Skeletal muscle satellite cell (primary cell): Measurements from ENCODE around the gene ELF3. TPM values are rescaled to one million over a fixed set of nuclear protein-coding genes. Genes with fewer than 3 reads are reported as not detected.
"Not testable (repeated sequence)": the region's sequence is repeated elsewhere in the genome, so short reads cannot be mapped to it uniquely, and the experiment has no call there.

ENCODE experiments used
- H3K27me3 ChIP-seq: 2 replicates; pipeline ENCODE4 v1.7.0; 2013; ENCODE audit warnings: low read length; ENCODE audit not compliant: control insufficient read depth, insufficient read depth
- H3K36me3 ChIP-seq: 2 replicates; pipeline ENCODE4 v1.7.0; 2013; ENCODE audit warnings: mild to moderate bottlenecking, control low read depth, low read length; ENCODE audit not compliant: insufficient read depth
- H3K4me1 ChIP-seq: 2 replicates; pipeline ENCODE4 v1.7.0; 2013; ENCODE audit warnings: low read length; ENCODE audit not compliant: control insufficient read depth, insufficient read depth
- H3K4me2 ChIP-seq: 2 replicates; pipeline ENCODE4 v1.7.0; 2013; ENCODE audit warnings: mild to moderate bottlenecking, low read length
- H3K4me3 ChIP-seq: 2 replicates; pipeline ENCODE4 v1.7.0; 2013; ENCODE audit warnings: low read length
- H3K9ac ChIP-seq: 2 replicates; pipeline ENCODE4 v1.7.0; 2013; ENCODE audit warnings: mild to moderate bottlenecking, low read depth, low read length, moderate library complexity
- H3K9me3 ChIP-seq: replicated peaks from 2 replicates; pipeline ENCODE4 v1.7.0; 2013; ENCODE audit warnings: mild to moderate bottlenecking, control low read depth, low read length
- total RNA-seq: library from RNA; depleted of rRNA; stranded (reverse); fragments of >200 nt; gene quantifications from 2 replicates; pipeline ENCODE4 v1.2.3, GENCODE V29; 2012; rRNA removed

The ELF3 gene
- total RNA-seq = 0.44 TPM in 1 of 2 replicates, not detected in the other

DNA sequence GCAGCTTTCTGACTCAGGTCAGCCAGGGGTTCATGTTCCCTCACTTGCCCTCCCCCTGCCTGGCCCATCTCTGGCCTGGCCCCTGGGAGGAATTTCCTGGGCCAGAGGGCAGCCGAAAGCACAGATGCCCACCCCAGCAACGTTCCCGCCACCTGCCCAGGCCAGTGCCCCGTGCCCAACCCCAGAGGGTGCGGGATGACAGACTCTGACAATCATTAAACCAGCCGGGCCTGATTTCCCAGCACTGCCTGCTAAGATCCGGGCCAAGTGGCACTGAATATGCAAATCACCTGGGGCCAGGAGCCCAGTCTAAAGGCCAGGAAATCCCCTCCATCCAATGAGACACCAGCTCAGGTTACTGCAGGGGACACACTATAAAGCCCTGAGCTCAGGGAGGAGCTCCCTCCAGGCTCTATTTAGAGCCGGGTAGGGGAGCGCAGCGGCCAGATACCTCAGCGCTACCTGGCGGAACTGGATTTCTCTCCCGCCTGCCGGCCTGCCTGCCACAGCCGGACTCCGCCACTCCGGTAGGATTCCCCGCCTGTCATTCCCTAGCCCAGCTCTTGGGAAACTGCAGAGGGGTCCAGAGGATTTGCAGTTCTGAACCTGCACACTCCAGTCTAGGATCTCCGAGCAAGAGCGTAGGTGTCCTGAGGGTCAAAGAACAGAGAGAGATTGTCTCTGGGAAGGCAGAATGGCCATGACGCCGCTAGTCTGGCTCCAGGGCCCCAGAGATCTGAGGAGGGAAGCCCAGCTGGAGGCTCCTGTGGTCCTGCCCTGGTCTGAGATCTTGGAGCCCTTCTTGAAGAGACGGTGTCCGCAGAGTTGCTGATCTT lies at the start of gene ELF3:
Gene ELF3, plus strand, starts transcription at position 408 of the 836 bp plus-strand sequence. CDS start 550 bp downstream, outside the sequence.
- H3K4me2 ChIP-seq = no peak within 1 kb of the TSS
- peaks cover 8% of the 10 kb centered on the region for H3K36me3 ChIP-seq
- H3K27me3 ChIP-seq = peaks cover 23% of the 10 kb centered on the region
- no peaks in the 10 kb centered on the region for H3K4me1 ChIP-seq
- no peak within 1 kb of the TSS for H3K4me3 ChIP-seq
- no peak within 1 kb of the TSS for H3K9ac ChIP-seq
- H3K9me3 ChIP-seq = no peaks in the 10 kb centered on the region

DNA sequence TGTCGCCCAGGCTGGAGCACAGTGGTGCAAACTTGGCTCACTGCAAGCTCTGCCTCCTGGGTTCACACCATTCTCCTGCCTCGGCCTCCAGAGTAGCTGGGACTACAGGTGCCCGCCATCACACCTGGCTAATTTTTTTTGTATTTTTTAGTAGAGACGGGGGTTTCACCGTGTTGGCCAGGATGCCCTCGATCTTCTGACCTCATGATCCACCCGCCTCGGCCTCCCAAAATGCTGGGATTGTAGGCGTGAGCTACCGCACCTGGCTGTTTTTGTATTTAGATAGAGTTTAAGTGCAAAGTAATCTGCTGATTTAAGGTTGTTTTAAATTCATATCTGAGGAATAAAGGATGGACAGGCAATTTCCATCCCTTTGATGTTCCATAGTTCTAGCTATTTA lies 48.0 kb upstream of the ELF3 start:
- not testable (repeated sequence) for H3K4me2 ChIP-seq, H3K4me3 ChIP-seq, H3K9me3 ChIP-seq, H3K27me3 ChIP-seq, H3K9ac ChIP-seq, H3K4me1 ChIP-seq
- H3K36me3 ChIP-seq = peaks cover 60% of the 10 kb centered on the region

DNA sequence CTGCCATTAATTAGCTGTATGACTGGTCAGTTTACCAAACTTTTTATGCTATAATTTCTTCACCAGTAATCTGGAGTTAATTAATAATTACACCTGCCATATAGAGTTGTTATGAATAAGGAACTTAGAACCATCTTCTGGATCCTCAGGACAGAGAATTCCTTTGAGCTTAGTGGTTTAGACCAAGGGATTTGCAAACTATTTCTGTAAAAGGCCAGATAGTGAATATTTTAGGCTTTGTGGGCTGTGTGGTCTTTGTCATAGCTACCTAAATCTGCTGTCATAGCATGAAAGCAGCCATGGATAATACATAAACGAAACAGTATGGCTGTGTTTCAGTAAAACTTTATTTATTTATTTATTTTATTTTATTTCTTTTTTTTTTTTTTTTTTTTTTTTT lies 46.1 kb upstream of the ELF3 start:
- Histone ChIP-seq H3K4me2 (no peak overlapping the region), H3K27me3 (no peaks in the 10 kb centered on the region), H3K4me3 (no peak overlapping the region), H3K36me3 (peaks cover 50% of the 10 kb centered on the region), H3K4me1 (no peaks in the 10 kb centered on the region), H3K9me3 (no peaks in the 10 kb centered on the region), H3K9ac (no peak overlapping the region)

DNA sequence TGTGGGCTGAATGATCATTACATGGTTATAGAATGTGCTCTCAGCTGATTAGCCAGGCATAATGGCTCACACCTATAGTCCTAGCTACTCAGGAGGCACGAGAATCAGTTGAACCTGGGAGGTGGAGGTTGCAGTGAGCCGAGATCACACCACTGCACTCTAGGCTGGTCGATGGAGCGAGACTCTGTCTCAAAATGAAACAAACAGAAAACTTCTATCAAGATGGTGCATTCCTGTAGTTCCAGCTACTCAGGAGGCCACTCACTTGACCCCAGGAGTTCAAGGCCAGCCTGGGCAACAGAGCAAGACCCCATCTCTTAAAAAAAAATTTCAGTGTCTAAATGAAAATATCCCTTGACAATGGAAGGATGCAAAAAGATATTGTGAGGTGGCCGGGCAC lies 44.2 kb upstream of the ELF3 start:
- H3K27me3 ChIP-seq = no peaks in the 10 kb centered on the region
- H3K4me3 ChIP-seq = no peak overlapping the region
- H3K9me3 ChIP-seq = no peaks in the 10 kb centered on the region
- H3K9ac ChIP-seq = no peak overlapping the region
- H3K4me2 ChIP-seq = no peak overlapping the region
- H3K4me1 ChIP-seq = no peaks in the 10 kb centered on the region
- H3K36me3 ChIP-seq = peaks cover 65% of the 10 kb centered on the region

GRCh38 chr1:201968202-201968925 lies 42.0 kb upstream of the ELF3 start:
- Histone ChIP-seq H3K4me3 (no peak overlapping the region), H3K27me3 (no peaks in the 10 kb centered on the region), H3K9ac (no peak overlapping the region), H3K4me2 (no peak overlapping the region), H3K9me3 (no peaks in the 10 kb centered on the region), H3K36me3 (peaks cover 47% of the 10 kb centered on the region), H3K4me1 (no peaks in the 10 kb centered on the region)

DNA sequence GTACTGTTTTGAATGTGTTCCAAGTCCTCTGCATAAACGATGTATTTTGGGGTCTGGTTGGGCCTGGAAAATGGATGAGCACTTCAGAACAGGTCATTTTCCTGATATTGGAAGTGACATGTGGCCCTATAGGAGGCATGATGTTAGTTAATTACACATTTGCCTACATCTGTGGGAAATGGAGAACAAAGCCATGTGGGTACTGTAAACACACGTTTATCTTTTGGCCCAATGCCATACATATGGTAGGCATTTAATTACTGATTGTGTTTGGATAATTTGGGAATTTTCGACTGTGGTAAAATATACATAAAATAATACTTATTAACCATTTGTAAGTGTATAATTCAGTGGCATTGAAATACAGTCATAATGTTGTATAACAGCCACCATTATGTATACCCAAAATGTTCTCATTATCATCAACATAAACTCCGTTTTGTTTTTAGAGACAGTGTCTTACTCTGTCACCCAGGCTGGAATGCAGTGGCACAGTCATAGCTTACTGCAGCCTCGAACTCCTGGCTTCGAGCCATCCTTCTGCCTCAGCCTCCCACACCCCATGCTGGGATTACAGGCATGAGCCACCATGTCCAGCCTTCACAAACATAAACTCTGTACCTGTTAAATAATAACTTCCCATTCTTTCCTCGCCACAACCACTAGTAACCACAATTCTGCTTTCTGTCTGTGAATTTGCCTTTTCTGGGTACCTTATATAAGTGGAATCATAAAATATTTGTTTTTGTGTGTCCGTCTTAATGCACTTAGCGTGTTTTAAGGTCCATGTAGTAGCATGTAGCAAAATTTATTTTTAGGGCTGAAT lies 39.8 kb upstream of the ELF3 start:
- Histone ChIP-seq H3K4me3 (no peak overlapping the region), H3K4me1 (no peaks in the 10 kb centered on the region), H3K9me3 (no peaks in the 10 kb centered on the region), H3K36me3 (peaks cover 32% of the 10 kb centered on the region), H3K27me3 (no peaks in the 10 kb centered on the region), H3K4me2 (no peak overlapping the region), H3K9ac (no peak overlapping the region)

DNA sequence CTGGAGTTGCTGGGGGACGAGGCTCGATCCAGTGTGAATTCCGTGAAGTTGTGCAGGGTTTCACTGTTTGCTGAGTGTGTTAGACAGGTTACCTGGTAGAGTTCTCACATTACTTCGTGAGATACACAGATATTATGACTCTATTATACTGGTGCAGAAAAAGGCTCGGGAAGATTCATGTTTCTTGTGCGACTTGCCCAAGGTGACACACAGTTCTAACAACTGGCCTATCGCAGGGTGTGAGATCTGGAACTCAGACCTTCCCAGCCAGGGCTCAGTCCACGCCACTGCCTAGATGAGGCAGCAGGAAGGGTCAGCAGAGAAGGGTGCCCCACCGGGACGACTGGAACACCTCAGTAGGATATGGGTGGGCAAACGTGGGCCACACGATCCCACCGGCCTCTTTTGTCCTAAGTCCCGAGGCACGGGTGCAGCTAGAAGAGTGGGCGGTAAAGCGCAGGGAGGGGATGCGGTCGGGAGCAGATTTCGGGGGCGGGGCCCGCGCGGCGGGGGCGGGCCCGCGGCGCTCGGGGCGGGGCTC lies 28.2 kb upstream of the ELF3 start:
- peak overlapping the region; percentile 96 for H3K4me2 ChIP-seq
- peaks cover 17% of the 10 kb centered on the region for H3K4me1 ChIP-seq
- H3K9ac ChIP-seq = peak overlapping the region; percentile 94
- peak overlapping the region; percentile 89 for H3K4me3 ChIP-seq
- no peaks in the 10 kb centered on the region for H3K36me3 ChIP-seq
- no peaks in the 10 kb centered on the region for H3K9me3 ChIP-seq
- no peaks in the 10 kb centered on the region for H3K27me3 ChIP-seq

- peak within 1 kb of the TSS; percentile 96 for H3K4me2 ChIP-seq
- H3K4me3 ChIP-seq = peak within 1 kb of the TSS; percentile 89
- peaks cover 17% of the 10 kb centered on the region for H3K4me1 ChIP-seq
- H3K27me3 ChIP-seq = no peaks in the 10 kb centered on the region
- H3K9ac ChIP-seq = peak within 1 kb of the TSS; percentile 94
- no peaks in the 10 kb centered on the region for H3K36me3 ChIP-seq
- H3K9me3 ChIP-seq = no peaks in the 10 kb centered on the region
Measured at GRCh38 chr1:201982623-201983379, 27.6 kb upstream of the ELF3 start, which contains the start of gene RNPEP. Gene RNPEP, plus strand, starts transcription at chr1:201982648. Its CDS starts 19 bp downstream, at chr1:201982667.

DNA sequence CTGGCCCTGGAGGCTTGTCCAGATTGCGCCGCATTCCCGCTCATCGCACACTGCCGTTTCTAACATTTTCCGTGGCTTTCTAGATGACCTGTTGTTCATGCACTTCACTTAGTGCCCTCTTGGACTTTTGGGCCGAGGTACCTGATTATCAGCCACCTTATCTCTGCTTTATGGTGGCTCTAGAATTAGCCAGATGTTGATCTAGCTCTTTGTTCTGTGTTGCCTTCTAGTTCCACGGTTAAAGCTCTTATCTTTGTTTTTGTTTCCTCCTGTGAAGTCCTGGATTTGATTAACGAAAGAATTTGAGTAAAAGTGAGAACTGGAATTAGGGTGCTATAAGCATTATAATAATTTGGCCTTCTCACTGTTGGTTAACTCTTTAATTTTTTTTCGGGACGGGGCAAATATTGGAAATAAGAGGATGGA lies 27.0 kb upstream of the ELF3 start:
- H3K4me3 ChIP-seq = peak overlapping the region; percentile 89
- peak overlapping the region; percentile 96 for H3K4me2 ChIP-seq
- H3K27me3 ChIP-seq = no peaks in the 10 kb centered on the region
- no peaks in the 10 kb centered on the region for H3K9me3 ChIP-seq
- H3K4me1 ChIP-seq = peaks cover 17% of the 10 kb centered on the region
- H3K9ac ChIP-seq = peak overlapping the region; percentile 94
- no peaks in the 10 kb centered on the region for H3K36me3 ChIP-seq

DNA sequence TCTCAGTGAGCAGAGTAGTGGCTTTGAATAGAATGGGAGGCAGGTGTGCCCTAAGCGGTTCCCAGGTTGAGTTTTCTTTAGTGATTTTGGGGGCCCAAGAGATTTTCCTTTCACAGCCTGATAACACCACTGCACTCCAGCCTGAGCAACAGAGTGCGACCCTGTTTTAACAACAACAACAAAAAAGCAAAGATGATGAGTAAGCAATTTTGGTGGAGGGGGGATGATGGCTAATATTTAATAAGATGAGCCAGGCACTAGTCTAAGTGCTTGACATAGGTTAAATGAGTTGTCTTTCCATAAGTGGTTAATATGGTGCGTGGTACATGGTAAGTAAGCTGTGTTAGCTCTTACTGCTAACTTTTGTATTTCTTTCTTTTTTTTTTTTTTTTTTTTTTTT lies 25.9 kb upstream of the ELF3 start:
- Histone ChIP-seq H3K4me3 (no peak overlapping the region), H3K9ac (no peak overlapping the region), H3K36me3 (peaks cover 10% of the 10 kb centered on the region), H3K9me3 (no peaks in the 10 kb centered on the region), H3K4me1 (peaks cover 17% of the 10 kb centered on the region), H3K27me3 (no peaks in the 10 kb centered on the region), H3K4me2 (peak overlapping the region; percentile 96)
